Cardiac muscle cell (in vitro differentiated cells and primary cell): Measurements from ENCODE around the gene SYNPO. TPM values are rescaled to one million over a fixed set of nuclear protein-coding genes. Genes with fewer than 3 reads are reported as not detected.
A peak's percentile ranks its signal among the peaks of the same experiment; 100 is the strongest.

Experiments used
- DNase-seq, 2 donors: peaks; one replicate each; pipeline versions ENCODE4 v3.0.0 to v3.0.0-alpha.2; 2010 to 2017; ENCODE audit warnings: low read depth in 1 of 2, low spot score in 1 of 2
- H3K27ac ChIP-seq: fragments of 200-600 bp; sonication (generic); 2 replicates; pipeline ENCODE4 v1.5.1; 2016
- H3K27me3 ChIP-seq: fragments of 200-600 bp; sonication (generic); 2 replicates; pipeline ENCODE4 v1.6.0; 2016; ENCODE audit warnings: control low read depth
- H3K36me3 ChIP-seq: fragments of 200-600 bp; sonication (generic); 2 replicates; pipeline ENCODE4 v1.5.1; 2016; ENCODE audit warnings: control low read depth
- H3K4me1 ChIP-seq: fragments of 200-600 bp; sonication (generic); 2 replicates; pipeline ENCODE4 v1.8.1; 2017; ENCODE audit warnings: low read depth, mild to moderate bottlenecking, mixed run types
- H3K4me3 ChIP-seq: fragments of 200-600 bp; sonication (generic); 2 replicates; pipeline ENCODE4 v1.5.1; 2016; ENCODE audit warnings: mild to moderate bottlenecking
- H3K9me3 ChIP-seq: fragments of 200-600 bp; sonication (generic); 2 replicates; pipeline ENCODE4 v1.5.1; 2017; ENCODE audit warnings: low read depth, mild to moderate bottlenecking, control low read depth
- CTCF ChIP-seq: IDR thresholded peaks from 2 replicates; pipeline ENCODE4 v1.5.1; 2012; ENCODE audit warnings: low read depth, mild to moderate bottlenecking, low read length
- polyA plus RNA-seq: library from polyadenylated mRNA; unstranded; fragments of >200 nt; fragmentation: Nextera tagmentation; extraction: Ambion mirVana; gene quantifications from 2 replicates; pipeline ENCODE4 v1.2.1, GENCODE V29; 2016
- total RNA-seq: library from RNA; depleted of rRNA; stranded (reverse); fragments of >200 nt; gene quantifications from 2 replicates; pipeline ENCODE4 v1.2.3, GENCODE V29; 2016

Gene SYNPO
- total and polyA plus RNA-seq, 2 experiments from 2014 or later = 1.1 to 2.7 TPM

GRCh38 chr5:150660108-150660831 is 19.8 kb downstream of the SYNPO start:
- Histone ChIP-seq H3K9me3 (no peaks in the 10 kb centered on the region), H3K4me3 (no peak overlapping the region), H3K27ac (peak overlapping the region; percentile 45), H3K4me1 (peaks cover 19% of the 10 kb centered on the region), H3K27me3 (no peaks in the 10 kb centered on the region), H3K36me3 (no peaks in the 10 kb centered on the region)
- no peak for TF ChIP-seq CTCF
- DNase-seq = no peak

GRCh38 chr5:150661086-150661485 is 20.6 kb downstream of the SYNPO start, which contains the start of gene MYOZ3:
Gene MYOZ3, plus strand, starts transcription at chr5:150661251. Its CDS starts 1,691 bp downstream, at chr5:150662942.
- H3K4me3 ChIP-seq = no peak within 1 kb of the TSS

DNA sequence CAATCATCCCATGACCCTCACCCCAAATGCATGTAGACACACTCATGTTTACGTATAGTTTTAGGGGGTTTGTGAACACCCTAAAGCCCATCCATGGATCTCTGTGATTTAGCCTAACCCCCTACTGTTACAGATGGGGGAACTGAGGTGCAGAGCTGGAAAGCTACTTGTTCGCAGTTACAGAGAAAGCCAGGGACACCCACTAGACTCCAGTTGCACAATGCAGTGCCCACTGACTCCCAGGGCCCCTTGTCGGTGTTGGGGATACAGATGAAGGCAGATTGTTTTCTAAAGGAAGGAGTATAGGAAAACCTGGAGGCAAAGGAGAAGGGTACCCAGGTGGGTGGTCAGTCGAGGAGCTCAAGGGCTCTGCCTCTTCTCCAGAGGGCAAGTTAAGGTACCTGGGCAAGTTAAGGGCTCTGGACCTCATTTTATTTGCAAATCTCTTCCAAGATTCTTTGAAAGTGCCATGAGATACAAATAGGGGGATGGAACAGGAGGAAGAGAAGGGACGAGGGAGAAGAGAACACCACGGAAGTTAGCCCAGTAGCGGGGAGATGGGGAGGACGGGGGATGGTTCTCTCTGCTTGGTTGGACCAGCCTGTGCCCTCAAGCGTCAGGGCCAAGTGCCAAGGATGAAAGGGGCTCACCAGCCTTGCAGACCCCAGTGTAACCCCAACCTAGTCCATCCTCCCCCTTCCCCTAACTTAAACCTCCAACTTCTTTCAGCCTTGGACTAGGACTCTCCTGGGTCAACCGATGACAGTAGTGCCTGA is 21.5 kb downstream of the SYNPO start:
- H3K4me3 ChIP-seq = no peak overlapping the region
- H3K4me1 ChIP-seq = peaks cover 17% of the 10 kb centered on the region
- no peak for DNase-seq
- H3K27me3 ChIP-seq = no peaks in the 10 kb centered on the region
- no peak overlapping the region for H3K27ac ChIP-seq
- no peaks in the 10 kb centered on the region for H3K36me3 ChIP-seq
- TF ChIP-seq CTCF = no peak
- no peaks in the 10 kb centered on the region for H3K9me3 ChIP-seq

More at GRCh38 chr5:150661086-150661485, 20.6 kb downstream of the SYNPO start, which contains the start of gene MYOZ3:
- H3K9me3 ChIP-seq = no peaks in the 10 kb centered on the region
- peaks cover 19% of the 10 kb centered on the region for H3K4me1 ChIP-seq
- no peaks in the 10 kb centered on the region for H3K27me3 ChIP-seq
- H3K36me3 ChIP-seq = no peaks in the 10 kb centered on the region
- no peak for TF ChIP-seq CTCF
- peak within 1 kb of the TSS; percentile 45 for H3K27ac ChIP-seq
- no peak for DNase-seq

DNA sequence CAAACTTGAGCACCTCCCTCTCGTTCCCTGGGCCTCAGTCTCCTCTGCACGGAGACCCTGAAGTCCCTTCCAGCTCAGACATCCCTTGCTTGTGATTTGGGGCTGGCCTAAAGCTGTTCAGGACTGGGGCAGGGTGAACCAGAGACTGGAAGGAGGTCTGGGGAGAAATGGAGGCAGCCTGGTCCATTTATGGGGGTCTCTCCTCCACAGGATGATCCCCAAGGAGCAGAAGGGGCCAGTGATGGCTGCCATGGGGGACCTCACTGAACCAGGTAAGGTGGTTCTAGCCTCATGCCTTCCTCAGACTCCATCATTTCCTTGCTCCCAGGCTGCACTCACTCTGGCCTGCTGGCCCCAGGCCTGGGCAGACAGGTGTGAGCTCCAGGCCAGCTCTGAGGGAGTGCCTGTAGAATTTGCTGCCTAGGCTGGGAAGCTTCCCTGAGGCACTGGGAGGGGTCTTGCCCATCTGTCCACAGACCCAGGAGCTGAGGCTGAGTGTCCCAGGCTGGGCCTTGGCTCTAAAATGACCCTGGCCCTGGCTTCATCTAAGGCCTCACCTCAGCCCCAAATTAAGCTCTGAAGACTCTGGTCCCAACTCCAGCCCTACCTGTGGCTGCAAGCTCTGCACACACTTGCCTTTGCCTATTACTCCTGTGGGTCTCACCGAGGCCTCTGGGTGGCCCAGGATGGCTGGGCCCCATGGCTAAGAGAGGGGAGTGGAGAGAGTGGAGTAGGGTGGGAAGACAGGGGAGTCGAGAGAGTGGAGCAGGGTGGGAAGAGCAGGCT is 22.5 kb downstream of the SYNPO start:
- Histone ChIP-seq H3K4me1 (peaks cover 9% of the 10 kb centered on the region), H3K4me3 (no peak overlapping the region), H3K27ac (no peak overlapping the region), H3K36me3 (no peaks in the 10 kb centered on the region), H3K27me3 (no peaks in the 10 kb centered on the region), H3K9me3 (no peaks in the 10 kb centered on the region)
- no peak for TF ChIP-seq CTCF
- no peak for DNase-seq

DNA sequence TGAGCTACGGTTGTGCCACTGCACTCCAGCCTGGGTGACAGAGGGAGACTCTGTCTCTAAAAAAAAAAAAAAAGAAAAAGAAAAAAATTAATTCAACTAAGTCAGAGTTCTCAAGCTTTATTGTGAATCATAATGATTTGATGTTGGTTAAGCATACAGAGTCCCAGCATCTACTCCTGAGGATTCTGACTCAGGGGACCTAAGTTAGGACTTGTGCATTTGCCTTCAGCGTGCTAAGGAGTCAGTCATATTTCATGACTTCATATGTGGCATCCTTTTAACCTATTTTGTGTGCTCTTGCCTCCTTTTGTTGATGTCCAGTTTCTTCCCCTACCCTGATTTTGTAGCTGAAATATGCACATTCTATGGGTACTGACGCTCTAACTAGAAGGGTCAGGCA is 23.5 kb downstream of the SYNPO start:
- Histone ChIP-seq H3K4me3 (no peak overlapping the region), H3K36me3 (no peaks in the 10 kb centered on the region), H3K9me3 (no peaks in the 10 kb centered on the region), H3K27ac (no peak overlapping the region), H3K4me1 (peaks cover 9% of the 10 kb centered on the region), H3K27me3 (no peaks in the 10 kb centered on the region)
- TF ChIP-seq CTCF = no peak
- DNase-seq = no peak
